Neural progenitor cell (in vitro differentiated cells): ENCODE results near the gene COL21A1. TPM values are rescaled to one million over a fixed set of nuclear protein-coding genes. Genes with fewer than 3 reads are reported as not detected.

Experiments
- DNase-seq: peaks from one replicate; pipeline ENCODE4 v3.0.0-alpha.2; 2016; ENCODE audit warnings: low spot score
- H2AFZ ChIP-seq: fragments of 200-600 bp; sonication (generic); replicated peaks from 2 replicates; pipeline ENCODE4 v1.6.1; 2016; ENCODE audit warnings: antibody characterized with exemption
- H3F3A ChIP-seq: fragments of 200-600 bp; sonication (generic); 2 replicates; pipeline ENCODE4 v1.6.1; 2016; ENCODE audit warnings: antibody characterized with exemption, low read depth
- H3K27ac ChIP-seq: fragments of 200-600 bp; sonication (generic); 2 replicates; pipeline ENCODE4 v1.5.1; 2016; ENCODE audit warnings: mild to moderate bottlenecking
- H3K27me3 ChIP-seq: fragments of 200-600 bp; sonication (generic); 2 replicates; pipeline ENCODE4 v1.6.1; 2016; ENCODE audit warnings: mild to moderate bottlenecking, moderate library complexity
- H3K36me3 ChIP-seq: fragments of 200-600 bp; sonication (generic); 2 replicates; pipeline ENCODE4 v1.5.1; 2016
- H3K4me1 ChIP-seq: fragments of 200-600 bp; sonication (generic); 2 replicates; pipeline ENCODE4 v1.6.1; 2016; ENCODE audit warnings: mixed run types
- H3K4me2 ChIP-seq: fragments of 200-600 bp; sonication (generic); 2 replicates; pipeline ENCODE4 v1.6.1; 2016
- H3K4me3 ChIP-seq: fragments of 200-600 bp; sonication (generic); 2 replicates; pipeline ENCODE4 v1.5.1; 2016
- H3K79me2 ChIP-seq: fragments of 200-600 bp; sonication (generic); 2 replicates; pipeline ENCODE4 v1.6.1; 2016; ENCODE audit warnings: low read depth
- H3K9ac ChIP-seq: fragments of 200-600 bp; sonication (generic); 2 replicates; pipeline ENCODE4 v1.6.1; 2016
- H3K9me3 ChIP-seq: fragments of 200-600 bp; sonication (generic); 2 replicates; pipeline ENCODE4 v1.5.1; 2016; ENCODE audit warnings: low read depth
- H4K20me1 ChIP-seq: fragments of 200-600 bp; sonication (generic); 2 replicates; pipeline ENCODE4 v1.6.1; 2016; ENCODE audit warnings: low read depth
- H3K27ac Mint-ChIP-seq: 3 replicates; pipeline ENCODE4 v1.8.0; 2021; ENCODE audit warnings: mixed read lengths
- H3K27me3 Mint-ChIP-seq: 2 replicates; pipeline ENCODE4 v1.8.0; 2022; ENCODE audit warnings: low read depth, mild to moderate bottlenecking, inconsistent platforms, moderate library complexity, mixed read lengths; ENCODE audit not compliant: insufficient read depth
- H3K36me3 Mint-ChIP-seq: 3 replicates; pipeline ENCODE4 v1.8.0; 2021; ENCODE audit warnings: mixed read lengths
- H3K4me1 Mint-ChIP-seq: 3 replicates; pipeline ENCODE4 v1.8.0; 2021; ENCODE audit warnings: mixed read lengths
- H3K4me3 Mint-ChIP-seq: 3 replicates; pipeline ENCODE4 v1.8.0; 2021; ENCODE audit warnings: mild to moderate bottlenecking, moderate library complexity, mixed read lengths
- H3K9me3 Mint-ChIP-seq: 3 replicates; pipeline ENCODE4 v1.8.0; 2020; ENCODE audit warnings: mixed read lengths
- CTCF ChIP-seq: fragments of 200-600 bp; sonication (generic); IDR thresholded peaks from 2 replicates; pipeline ENCODE4 v1.5.1; 2017; ENCODE audit warnings: antibody characterized with exemption, mild to moderate bottlenecking
- EZH2 ChIP-seq: fragments of 200-600 bp; sonication (generic); IDR thresholded peaks from 2 replicates; pipeline ENCODE4 v1.6.1; 2017; ENCODE audit warnings: antibody characterized with exemption, mild to moderate bottlenecking, moderate library complexity
- EZH2phosphoT487 ChIP-seq: fragments of 200-600 bp; sonication (generic); IDR thresholded peaks from 2 replicates; pipeline ENCODE4 v1.6.1; 2017; ENCODE audit warnings: antibody characterized with exemption
- total RNA-seq: library from RNA; depleted of rRNA; stranded (reverse); fragments of >200 nt; gene quantifications from 2 replicates; pipeline ENCODE4 v1.2.3, GENCODE V29; 2015; ENCODE audit warnings: low replicate concordance

COL21A1 gene
- total RNA-seq, 1 donor from 2014 or later, result 0.95 TPM

- Histone ChIP-seq H3F3A (no peaks in the 10 kb centered on the region), H3K36me3 (no peaks in the 10 kb centered on the region), H2AFZ (no peak overlapping the region), H3K27me3 (no peaks in the 10 kb centered on the region), H3K4me2 (no peak overlapping the region), H3K27ac (no peak overlapping the region), H3K9me3 (no peaks in the 10 kb centered on the region), H4K20me1 (no peaks in the 10 kb centered on the region), H3K4me3 (no peak overlapping the region), H3K9ac (no peak overlapping the region), H3K4me1 (peaks cover 22% of the 10 kb centered on the region), H3K79me2 (no peaks in the 10 kb centered on the region)
- Mint-ChIP-seq H3K4me3 (no peak overlapping the region), H3K36me3 (no peaks in the 10 kb centered on the region), H3K9me3 (no peaks in the 10 kb centered on the region), H3K27me3 (peaks cover 4% of the 10 kb centered on the region), H3K4me1 (peaks cover 16% of the 10 kb centered on the region), H3K27ac (no peak overlapping the region)
- no peak for DNase-seq
- TF ChIP-seq CTCF (no peak), EZH2phosphoT487 (no peak), EZH2 (no peak)
Measured at GRCh38 chr6:56051202-56051598, 196.2 kb downstream of the COL21A1 start.

DNA sequence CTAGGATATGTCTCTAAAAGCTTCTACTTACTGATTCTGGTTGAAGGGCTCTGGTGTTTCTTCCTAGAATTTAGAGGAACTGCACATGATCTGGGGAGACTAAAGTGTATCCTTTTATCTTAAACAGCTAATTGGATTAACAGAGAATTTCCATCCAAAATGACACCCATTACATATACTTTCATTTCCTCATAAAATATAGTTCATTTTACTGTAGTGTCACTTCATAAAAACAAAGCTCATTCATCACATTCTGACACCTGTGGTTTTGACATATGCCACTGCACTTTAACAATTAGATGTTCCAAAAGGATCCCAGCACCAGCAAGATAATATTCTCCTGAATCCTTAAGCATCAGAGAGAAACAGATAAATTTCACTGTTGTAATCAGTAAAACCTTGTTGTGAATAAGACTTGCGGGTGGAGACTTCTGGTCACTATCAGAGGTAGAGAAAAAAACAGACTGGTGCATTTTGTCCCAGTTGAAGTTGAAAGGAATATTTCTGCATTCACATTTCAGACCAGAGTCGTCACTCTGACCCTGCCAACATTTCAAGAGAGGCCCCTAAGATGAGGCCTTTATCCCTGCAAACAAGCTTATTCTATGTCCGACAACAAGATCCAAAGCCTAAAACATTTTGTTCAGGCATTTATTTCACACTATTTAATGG, 196.7 kb downstream of the COL21A1 start:
- H3K9ac ChIP-seq, result no peak overlapping the region
- H3K36me3 Mint-ChIP-seq, result no peaks in the 10 kb centered on the region
- H3K27me3 ChIP-seq, result no peaks in the 10 kb centered on the region
- peaks cover 4% of the 10 kb centered on the region for H3K27me3 Mint-ChIP-seq
- H3K9me3 ChIP-seq, result no peaks in the 10 kb centered on the region
- H3F3A ChIP-seq, result no peaks in the 10 kb centered on the region
- H3K4me1 Mint-ChIP-seq, result peaks cover 16% of the 10 kb centered on the region
- DNase-seq, result no peak
- H3K4me1 ChIP-seq, result peaks cover 22% of the 10 kb centered on the region
- H3K27ac ChIP-seq, result no peak overlapping the region
- no peak overlapping the region for H3K4me3 Mint-ChIP-seq
- TF ChIP-seq CTCF (no peak), EZH2 (no peak), EZH2phosphoT487 (no peak)
- no peak overlapping the region for H3K27ac Mint-ChIP-seq
- H3K36me3 ChIP-seq, result no peaks in the 10 kb centered on the region
- H2AFZ ChIP-seq, result no peak overlapping the region
- H3K9me3 Mint-ChIP-seq, result no peaks in the 10 kb centered on the region
- H3K4me3 ChIP-seq, result no peak overlapping the region
- H3K79me2 ChIP-seq, result no peaks in the 10 kb centered on the region
- no peak overlapping the region for H3K4me2 ChIP-seq
- H4K20me1 ChIP-seq, result no peaks in the 10 kb centered on the region

DNA sequence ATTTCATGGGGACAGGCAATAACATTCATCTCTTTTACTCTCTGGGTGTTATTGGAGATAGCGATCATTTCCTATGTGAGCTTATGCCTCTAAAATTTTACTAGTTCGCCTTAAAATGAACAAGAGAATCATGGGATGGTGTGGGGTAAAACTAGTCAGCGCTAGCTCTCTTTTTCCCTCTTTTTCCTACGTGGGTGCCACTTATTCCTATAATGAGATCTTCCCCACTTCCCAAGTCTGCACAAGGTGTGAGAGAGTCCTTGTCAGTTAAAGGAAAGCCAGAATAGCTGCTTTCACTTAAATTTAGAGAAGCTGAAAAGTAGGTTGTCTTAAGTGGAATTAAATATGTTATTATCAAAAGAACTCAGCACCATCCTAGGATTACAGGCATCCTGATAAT, 198.8 kb downstream of the COL21A1 start:
- no peak overlapping the region for H3K4me3 ChIP-seq
- H3K9me3 ChIP-seq, result no peaks in the 10 kb centered on the region
- H3K79me2 ChIP-seq, result no peaks in the 10 kb centered on the region
- no peak for DNase-seq
- H4K20me1 ChIP-seq, result no peaks in the 10 kb centered on the region
- no peak overlapping the region for H3K27ac ChIP-seq
- H3F3A ChIP-seq, result no peaks in the 10 kb centered on the region
- TF ChIP-seq EZH2 (no peak), EZH2phosphoT487 (no peak), CTCF (no peak)
- no peaks in the 10 kb centered on the region for H3K27me3 ChIP-seq
- Mint-ChIP-seq H3K27ac (no peak overlapping the region), H3K4me3 (no peak overlapping the region), H3K27me3 (peaks cover 4% of the 10 kb centered on the region), H3K4me1 (peaks cover 16% of the 10 kb centered on the region), H3K36me3 (no peaks in the 10 kb centered on the region), H3K9me3 (no peaks in the 10 kb centered on the region)
- peaks cover 22% of the 10 kb centered on the region for H3K4me1 ChIP-seq
- peak overlapping the region; percentile 61 for H2AFZ ChIP-seq
- H3K9ac ChIP-seq, result no peak overlapping the region
- no peaks in the 10 kb centered on the region for H3K36me3 ChIP-seq
- H3K4me2 ChIP-seq, result no peak overlapping the region
